Stimulated activated CD4-positive, alpha-beta T cell treated with anti-CD3 and anti-CD28 coated beads, Interleukin-15, amount 100 ng/mL, for 48 hours (primary cell): ENCODE results near the gene RASL10B.

ENCODE experiments used
- DNase-seq, 2 donors: peaks; one replicate each; pipeline ENCODE4 v3.0.0-alpha.2; 2020; ENCODE audit warnings: low read depth in 2 of 2

The RASL10B gene

GRCh38 chr17:35765756-35766488, 34.5 kb downstream of the RASL10B start:
- no peak for DNase-seq

GRCh38 chr17:35766489-35766877, 35.0 kb downstream of the RASL10B start:
- DNase-seq = no peak

GRCh38 chr17:35766903-35767510, 35.6 kb downstream of the RASL10B start:
- DNase-seq = no peak

GRCh38 chr17:35768797-35769196, 37.4 kb downstream of the RASL10B start:
- no peak for DNase-seq

- no peak for DNase-seq
These were observed 38.6 kb downstream of the RASL10B start for GRCh38 chr17:35769895-35770486.

- DNase-seq = no peak
These were observed 41.7 kb downstream of the RASL10B start for GRCh38 chr17:35773129-35773528.

- DNase-seq = no peak
These were observed 42.4 kb downstream of the RASL10B start for GRCh38 chr17:35773679-35774425.

GRCh38 chr17:35774499-35774898, 43.1 kb downstream of the RASL10B start:
- DNase-seq = no peak

- DNase-seq = no peak
These were observed 43.6 kb downstream of the RASL10B start for GRCh38 chr17:35775039-35775438.

GRCh38 chr17:35775583-35775982, 44.1 kb downstream of the RASL10B start:
- no peak for DNase-seq

GRCh38 chr17:35778641-35779196, 47.3 kb downstream of the RASL10B start:
- no peak for DNase-seq

GRCh38 chr17:35780950-35781349, 49.5 kb downstream of the RASL10B start:
- DNase-seq = no peak

- no peak for DNase-seq
These were observed 53.5 kb downstream of the RASL10B start for GRCh38 chr17:35784895-35785294.

GRCh38 chr17:35786941-35787432, 55.5 kb downstream of the RASL10B start:
- no peak for DNase-seq

GRCh38 chr17:35788477-35789368, 57.3 kb downstream of the RASL10B start:
- no peak for DNase-seq

GRCh38 chr17:35790841-35791240, 59.4 kb downstream of the RASL10B start:
- DNase-seq = no peak

- DNase-seq = no peak
These were observed 60.4 kb downstream of the RASL10B start for GRCh38 chr17:35791681-35792350.
